AG09319 (cell line): ENCODE results near the gene WDR27.

ENCODE experiments used
- DNase-seq: peaks from one replicate; pipeline ENCODE4 v3.0.0-alpha.2; 2010; ENCODE audit warnings: low read depth; ENCODE audit errors: extremely low read depth
- TF ChIP-seq, protein P1 (sequence below): IDR thresholded peaks from 2 replicates; pipeline ENCODE4 v1.5.1; 2011; ENCODE audit warnings: low read depth, mild to moderate bottlenecking, inconsistent platforms, low read length, moderate library complexity

Gene WDR27

DNA sequence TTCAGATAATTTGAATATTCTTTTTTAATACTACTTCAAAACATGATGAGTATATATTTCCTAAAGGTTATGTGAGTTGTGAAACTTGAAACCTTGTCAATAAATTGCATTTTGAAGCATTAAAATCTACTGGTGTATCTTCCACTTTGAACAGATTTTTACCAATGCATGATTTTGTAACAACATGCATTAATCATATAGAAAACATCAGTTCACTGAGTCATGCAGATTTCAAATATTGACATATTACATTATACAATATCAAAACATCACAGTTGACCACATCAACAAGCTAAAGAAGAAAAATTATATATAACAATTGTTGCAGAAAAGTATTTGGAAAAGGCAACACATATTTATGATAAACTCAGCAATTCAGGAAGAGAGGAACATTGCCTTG lies 158.1 kb downstream of the WDR27 start:
- no peak for DNase-seq
- TF ChIP-seq, protein P1, sequence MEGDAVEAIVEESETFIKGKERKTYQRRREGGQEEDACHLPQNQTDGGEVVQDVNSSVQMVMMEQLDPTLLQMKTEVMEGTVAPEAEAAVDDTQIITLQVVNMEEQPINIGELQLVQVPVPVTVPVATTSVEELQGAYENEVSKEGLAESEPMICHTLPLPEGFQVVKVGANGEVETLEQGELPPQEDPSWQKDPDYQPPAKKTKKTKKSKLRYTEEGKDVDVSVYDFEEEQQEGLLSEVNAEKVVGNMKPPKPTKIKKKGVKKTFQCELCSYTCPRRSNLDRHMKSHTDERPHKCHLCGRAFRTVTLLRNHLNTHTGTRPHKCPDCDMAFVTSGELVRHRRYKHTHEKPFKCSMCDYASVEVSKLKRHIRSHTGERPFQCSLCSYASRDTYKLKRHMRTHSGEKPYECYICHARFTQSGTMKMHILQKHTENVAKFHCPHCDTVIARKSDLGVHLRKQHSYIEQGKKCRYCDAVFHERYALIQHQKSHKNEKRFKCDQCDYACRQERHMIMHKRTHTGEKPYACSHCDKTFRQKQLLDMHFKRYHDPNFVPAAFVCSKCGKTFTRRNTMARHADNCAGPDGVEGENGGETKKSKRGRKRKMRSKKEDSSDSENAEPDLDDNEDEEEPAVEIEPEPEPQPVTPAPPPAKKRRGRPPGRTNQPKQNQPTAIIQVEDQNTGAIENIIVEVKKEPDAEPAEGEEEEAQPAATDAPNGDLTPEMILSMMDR, result no peak

DNA sequence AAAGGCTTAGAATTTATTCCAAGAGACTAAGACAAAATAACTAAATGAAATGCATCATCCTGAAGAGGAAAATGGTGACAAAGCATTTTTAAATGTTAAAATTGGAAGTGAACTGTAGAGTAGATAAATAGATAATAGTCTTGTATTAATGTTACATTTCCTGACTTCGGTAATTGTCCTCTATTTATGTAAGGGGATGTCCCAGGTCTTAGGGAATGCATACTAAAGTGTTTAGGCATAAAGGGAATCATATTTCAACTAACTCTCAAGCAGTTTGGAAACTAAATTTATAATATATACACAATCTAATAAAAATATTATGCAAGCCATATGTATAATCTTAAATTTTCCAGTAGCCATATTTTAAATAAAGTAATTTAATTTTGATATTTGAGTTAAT lies 159.3 kb downstream of the WDR27 start:
- TF ChIP-seq, protein P1, result no peak

DNA sequence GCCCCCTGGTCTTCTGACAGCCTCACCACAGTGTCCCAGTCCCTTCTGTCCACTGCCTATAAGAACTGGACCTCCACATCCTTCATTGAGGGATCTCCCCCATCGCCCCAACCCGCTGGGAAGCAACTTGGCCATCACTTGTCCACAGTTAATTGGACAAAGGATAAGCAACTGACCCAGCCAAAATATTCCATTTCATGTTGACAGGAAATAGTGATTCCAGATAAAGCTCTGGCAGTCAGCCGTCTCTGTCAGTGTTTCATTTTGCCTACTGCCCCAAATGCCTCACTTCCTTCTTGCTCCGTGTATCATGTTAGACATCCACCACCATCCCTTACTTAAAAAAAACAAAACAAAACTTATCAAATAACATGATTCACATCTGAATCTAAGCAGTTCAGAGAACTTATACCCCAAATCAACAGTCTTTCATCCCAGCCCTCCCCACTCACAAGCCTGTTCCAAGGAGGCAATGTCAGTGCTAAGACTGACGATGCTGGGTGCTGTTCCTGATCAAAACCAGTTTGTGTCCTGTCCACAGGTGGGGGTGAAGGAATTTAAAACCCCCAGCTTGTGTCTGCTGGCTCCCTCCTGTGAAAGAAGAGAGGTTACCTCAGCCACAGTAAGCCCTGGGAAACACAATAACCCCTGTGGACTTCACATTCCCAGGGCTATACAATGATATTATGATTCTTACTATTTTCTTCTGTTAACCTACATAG lies 162.5 kb downstream of the WDR27 start:
- TF ChIP-seq, protein P1, result no peak

More for the DNA sequence above, 159.3 kb downstream of the WDR27 start:
- DNase-seq, result no peak

DNA sequence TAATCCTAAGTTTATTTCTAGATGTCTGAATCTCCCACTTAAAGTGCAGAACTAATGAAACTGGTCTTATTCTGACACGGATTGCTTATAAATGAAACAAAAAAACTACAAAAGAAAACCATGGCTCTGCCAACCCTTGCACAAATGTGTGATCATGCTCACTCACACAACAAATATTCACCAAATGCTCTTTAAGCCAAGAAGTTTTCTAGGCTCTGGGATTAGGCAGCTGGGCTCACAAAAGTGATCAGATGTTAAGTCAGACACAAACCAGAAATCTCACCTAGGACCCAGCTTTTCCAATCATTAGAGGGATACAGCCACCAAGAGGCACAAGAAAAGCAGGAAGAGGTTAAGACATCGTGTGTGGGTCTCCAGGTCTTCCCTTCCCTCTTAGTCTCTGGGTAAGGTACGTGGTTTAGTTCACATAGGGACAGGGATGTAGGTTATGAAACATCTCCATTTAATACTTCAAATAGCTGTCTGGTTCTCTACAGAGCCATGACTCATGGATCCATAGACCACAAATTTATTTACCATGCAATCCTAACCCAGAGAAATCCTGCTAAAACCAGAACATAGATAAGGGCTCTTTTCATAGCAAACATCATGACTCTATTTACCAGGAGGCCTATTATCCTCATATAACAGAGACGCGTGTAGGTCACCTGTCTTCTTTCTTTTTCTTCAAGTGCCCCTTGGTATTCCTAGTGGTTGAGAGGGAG lies 165.2 kb downstream of the WDR27 start:
- TF ChIP-seq, protein P1, result no peak
- no peak for DNase-seq

More for the DNA sequence above, 162.5 kb downstream of the WDR27 start:
- no peak for DNase-seq

DNA sequence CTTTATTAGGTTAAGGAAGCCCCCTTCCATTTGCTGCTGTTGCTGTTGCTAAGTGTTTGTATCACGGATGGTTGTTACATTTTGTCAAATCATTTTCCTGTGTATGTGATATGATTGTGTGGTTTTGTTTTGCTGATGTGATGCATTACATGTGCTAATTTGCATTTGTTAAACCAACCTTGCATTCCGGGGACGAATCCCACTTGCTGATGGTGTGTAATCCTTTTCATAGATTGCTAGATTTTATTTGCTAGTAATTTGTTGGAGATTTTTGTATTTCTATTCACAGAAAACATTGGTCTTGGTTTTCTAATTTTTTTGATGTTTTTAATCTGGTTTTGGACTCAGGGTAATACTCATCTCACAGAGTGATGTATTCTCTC lies 167.8 kb downstream of the WDR27 start:
- TF ChIP-seq, protein P1, result no peak
- no peak for DNase-seq

DNA sequence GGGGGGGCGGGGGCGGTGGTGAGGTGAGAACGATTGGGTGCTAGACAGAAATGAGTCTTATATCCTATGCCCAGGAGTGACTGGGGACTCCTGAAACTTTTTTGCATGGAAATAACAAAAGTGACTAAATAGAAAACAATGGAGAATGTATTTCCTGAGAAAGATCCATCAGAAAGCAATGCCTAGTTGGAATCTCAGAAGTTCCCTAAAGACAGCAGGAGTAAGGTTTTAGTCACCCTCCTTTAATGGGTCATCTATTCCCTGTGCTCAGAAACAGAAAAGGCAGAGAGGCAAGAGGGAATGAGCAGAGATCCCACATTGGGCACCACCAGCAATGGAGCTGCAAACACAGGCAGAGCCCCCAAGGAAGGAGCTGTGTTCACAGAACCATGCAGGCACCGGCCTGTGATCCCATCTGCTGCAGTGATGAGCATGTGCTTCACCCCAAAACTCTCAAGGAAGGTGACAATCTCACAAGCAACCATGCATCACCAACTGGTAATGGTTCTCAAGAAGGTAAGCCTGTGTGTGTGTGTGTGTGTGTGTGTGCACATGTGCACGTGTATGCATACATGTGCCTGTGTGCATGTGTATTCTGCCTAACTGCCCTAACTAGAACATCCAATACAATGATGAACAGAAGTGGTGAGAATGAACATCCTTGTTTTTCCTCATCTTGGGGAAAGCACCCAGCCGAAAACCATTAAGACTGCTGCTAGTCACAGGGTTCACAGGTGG lies 168.4 kb downstream of the WDR27 start:
- TF ChIP-seq, protein P1, result no peak
- DNase-seq, result no peak

DNA sequence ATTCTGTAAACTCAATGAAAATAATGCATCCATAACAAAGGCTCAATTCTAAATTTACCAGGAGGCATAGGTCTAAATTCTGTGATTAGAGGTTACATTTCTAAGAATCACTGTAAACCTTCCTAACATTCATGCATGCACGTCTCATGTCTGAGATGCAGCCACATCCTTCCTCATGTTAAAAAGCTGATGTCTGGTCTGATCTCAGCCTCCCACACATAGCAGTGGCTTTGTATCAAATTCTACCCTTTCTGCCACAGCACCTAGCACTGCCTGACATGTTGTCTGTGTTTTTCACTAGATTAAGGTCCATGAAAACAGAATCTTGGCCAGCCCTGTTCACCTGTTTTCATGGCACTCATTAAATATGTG lies 171.1 kb downstream of the WDR27 start:
- TF ChIP-seq, protein P1, result no peak
- DNase-seq, result no peak
